ENCODE measurements around the gene EMC8. TPM values are rescaled to one million over a fixed set of nuclear protein-coding genes. Genes with fewer than 3 reads are reported as not detected.

The EMC8 gene
- total and polyA plus RNA-seq, 2 donors from 2014 or later, result 20.9 to 24.7 TPM

DNA sequence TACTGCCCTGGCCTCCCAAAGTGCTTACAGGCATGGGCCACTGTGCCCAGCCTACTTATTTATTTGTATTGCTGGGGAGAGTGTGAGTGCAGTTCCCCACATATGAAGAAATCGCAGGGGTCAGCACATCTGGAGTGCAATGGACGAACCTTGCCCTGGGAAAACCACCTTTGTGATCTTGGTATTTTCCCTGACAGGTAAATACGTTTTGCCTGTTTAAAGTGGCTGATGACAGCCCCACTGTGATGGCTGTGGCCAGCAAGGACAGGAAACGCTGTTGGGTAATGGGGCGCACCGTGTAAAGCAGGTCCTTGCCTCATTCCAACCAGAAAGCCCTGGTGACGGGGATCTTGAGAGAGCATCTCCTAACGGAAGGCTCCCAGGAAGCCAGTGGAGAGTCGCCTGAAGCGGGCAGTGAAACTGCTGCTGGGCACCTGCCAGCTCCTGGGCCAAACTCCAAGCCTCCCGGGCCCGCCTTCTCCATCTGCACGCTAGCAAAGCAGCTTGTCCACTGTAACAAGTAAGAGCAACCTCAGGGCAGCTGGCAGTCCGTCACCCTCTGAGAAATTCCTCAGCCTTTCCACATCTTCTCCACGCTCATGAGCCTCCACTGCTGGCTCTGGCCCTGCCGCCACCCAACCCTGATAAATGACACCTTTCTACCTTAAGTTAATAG lies 17.5 kb downstream of the EMC8 start:
- no peak overlapping the region for H3K9ac ChIP-seq (ENCODE audit: low read length in 3 of 3)
- TF ChIP-seq CTCF (IDR thresholded peaks at IDR 0.05; ENCODE audit: borderline replicate concordance, extremely low read depth, insufficient read depth), result no peak
- FAIRE-seq (no peak), DNase-seq (no peak)
- no peak overlapping the region for H3K27ac ChIP-seq (ENCODE audit: low read depth in 2 of 2, low read length in 2 of 2)
- H3K9me3 ChIP-seq (ENCODE audit: control insufficient read depth in 2 of 3, insufficient read depth in 1 of 3, low read length in 3 of 3), result no peaks in the 10 kb centered on the region
- peaks cover 0 to 47% (median 20%) of the 10 kb centered on the region in 3 donors for H3K36me3 ChIP-seq (ENCODE audit: control insufficient read depth in 2 of 3, insufficient read depth in 3 of 3, low read length in 3 of 3)
- no peaks in the 10 kb centered on the region for H3K27me3 ChIP-seq (ENCODE audit: control insufficient read depth, insufficient read depth, low read length)
- no peak overlapping the region for H3K4me3 ChIP-seq (ENCODE audit: low read length in 3 of 3)
- peaks cover 0 to 3% (median 0%) of the 10 kb centered on the region in 3 donors for H3K4me1 ChIP-seq (ENCODE audit: control insufficient read depth in 2 of 3, insufficient read depth in 2 of 3, low read depth in 1 of 3, low read length in 3 of 3)
- intact Hi-C loops (cut with DNase I), result no loop called here

GRCh38 chr16:85781156-85781555 lies 18.2 kb downstream of the EMC8 start:
- no peaks in the 10 kb centered on the region for H3K27me3 ChIP-seq (ENCODE audit: control insufficient read depth, insufficient read depth, low read length)
- H3K4me1 ChIP-seq (ENCODE audit: control insufficient read depth in 2 of 3, insufficient read depth in 2 of 3, low read depth in 1 of 3, low read length in 3 of 3), result peaks cover 0 to 3% (median 0%) of the 10 kb centered on the region in 3 donors
- H3K9me3 ChIP-seq (ENCODE audit: control insufficient read depth in 2 of 3, insufficient read depth in 1 of 3, low read length in 3 of 3), result no peaks in the 10 kb centered on the region
- DNase-seq, result no peak
- peaks cover 0 to 45% (median 14%) of the 10 kb centered on the region in 3 donors for H3K36me3 ChIP-seq (ENCODE audit: control insufficient read depth in 2 of 3, insufficient read depth in 3 of 3, low read length in 3 of 3)
- no peak overlapping the region for H3K27ac ChIP-seq (ENCODE audit: low read depth in 2 of 2, low read length in 2 of 2)
- H3K9ac ChIP-seq (ENCODE audit: low read length in 3 of 3), result no peak overlapping the region
- no peak for FAIRE-seq
- TF ChIP-seq CTCF (IDR thresholded peaks at IDR 0.05; ENCODE audit: borderline replicate concordance, extremely low read depth, insufficient read depth), result no peak
- intact Hi-C loops (cut with DNase I), result no loop called here
- no peak overlapping the region for H3K4me3 ChIP-seq (ENCODE audit: low read length in 3 of 3)

DNA sequence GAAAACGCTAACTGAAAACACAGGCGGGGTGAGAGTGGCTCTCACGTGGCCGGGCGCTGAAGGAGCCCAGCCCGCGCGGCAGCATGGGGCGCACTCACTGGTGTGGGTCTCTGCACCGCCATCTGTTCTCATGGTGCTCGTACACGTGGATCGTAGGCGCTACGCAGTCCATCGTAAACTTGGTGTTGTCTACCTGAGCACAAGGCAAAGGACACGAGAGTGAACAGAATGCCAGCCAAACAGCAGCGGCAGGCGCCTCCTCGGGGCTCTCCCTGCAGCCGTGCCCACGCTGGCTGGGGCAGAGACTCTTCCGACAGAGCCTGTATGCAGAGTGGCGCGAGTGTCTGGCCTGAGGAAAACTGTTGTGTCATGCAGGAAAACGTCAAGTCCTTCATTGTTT lies 19.1 kb downstream of the EMC8 start:
- DNase-seq (no peak), FAIRE-seq (no peak)
- peaks cover 0 to 41% (median 13%) of the 10 kb centered on the region in 3 donors for H3K36me3 ChIP-seq (ENCODE audit: control insufficient read depth in 2 of 3, insufficient read depth in 3 of 3, low read length in 3 of 3)
- H3K4me3 ChIP-seq (ENCODE audit: low read length in 3 of 3), result no peak overlapping the region
- H3K9me3 ChIP-seq (ENCODE audit: control insufficient read depth in 2 of 3, insufficient read depth in 1 of 3, low read length in 3 of 3), result no peaks in the 10 kb centered on the region
- H3K9ac ChIP-seq (ENCODE audit: low read length in 3 of 3), result no peak overlapping the region
- H3K4me1 ChIP-seq (ENCODE audit: control insufficient read depth in 2 of 3, insufficient read depth in 2 of 3, low read depth in 1 of 3, low read length in 3 of 3), result peaks cover 0 to 3% (median 0%) of the 10 kb centered on the region in 3 donors
- H3K27ac ChIP-seq (ENCODE audit: low read depth in 2 of 2, low read length in 2 of 2), result no peak overlapping the region
- no peaks in the 10 kb centered on the region for H3K27me3 ChIP-seq (ENCODE audit: control insufficient read depth, insufficient read depth, low read length)
- no peak for TF ChIP-seq CTCF (IDR thresholded peaks at IDR 0.05; ENCODE audit: borderline replicate concordance, extremely low read depth, insufficient read depth)
- intact Hi-C loops (cut with DNase I), result no loop called here

Data from kidney (tissue), 14 donors.